A549 (cell line): ENCODE results near the gene DUOX1. TPM values are rescaled to one million over a fixed set of nuclear protein-coding genes. Genes with fewer than 3 reads are reported as not detected.

Experiments
- ATAC-seq, 2 experiments: fragments of 200-7000 bp in 1 of 2; fragments of >200 bp in 1 of 2; cut with Nextera tagmentation in 1 of 2; cut with Tn5 transposase in 1 of 2; 3 replicates each; pipeline versions ENCODE4 v1.8.0 to v1.9.1; 2018 to 2020; ENCODE audit warnings: mild to moderate bottlenecking in 1 of 2, moderate library complexity in 1 of 2
- CTCF ChIA-PET: fragments of 300-600 bp; sonication (Branson Sonifier 250); formaldehyde crosslinking; extraction: SDS; loops from one replicate; lab custom pipeline; 2021; ENCODE audit warnings: antibody characterized with exemption, inconsistent platforms; lab: Yijun Ruan, JAX
- POLR2A ChIA-PET: fragments of 350-600 bp; formaldehyde crosslinking; extraction: SDS; loops from one replicate; lab custom pipeline; 2021; ENCODE audit warnings: antibody characterized with exemption, inconsistent platforms; lab: Yijun Ruan, JAX
- DNase-seq, 2 experiments: peaks; one replicate each; pipeline versions ENCODE4 v3.0.0 to v3.0.0-alpha.2; 2011 to 2016; ENCODE audit warnings: low read depth in 1 of 2, low spot score in 1 of 2
- FAIRE-seq: peaks from 2 replicates; lab custom pipeline; 2011; peaks lifted over from hg19 to GRCh38; lab: Jason Lieb, UNC
- H3K27ac ChIP-seq, 2 experiments: fragments of >200 bp; sonication (Bioruptor Twin); formaldehyde crosslinking; 3 replicates each; pipeline ENCODE4 v1.5.1; 2016 to 2017
- H3K4me1 ChIP-seq: fragments of >200 bp; sonication (Bioruptor Twin); formaldehyde crosslinking; 3 replicates; pipeline ENCODE4 v1.6.1; 2016
- H3K4me2 ChIP-seq: fragments of >200 bp; sonication (Bioruptor Twin); formaldehyde crosslinking; 3 replicates; pipeline ENCODE4 v1.6.1; 2016
- H3K4me3 ChIP-seq: fragments of >200 bp; sonication (Bioruptor Twin); formaldehyde crosslinking; 3 replicates; pipeline ENCODE4 v1.5.1; 2016
- H3K9me3 ChIP-seq: fragments of >200 bp; sonication (Bioruptor Twin); formaldehyde crosslinking; 3 replicates; pipeline ENCODE4 v1.6.1; 2016
- EHMT2 ChIP-seq: fragments of 200-600 bp; sonication (generic); IDR thresholded peaks from 2 replicates; pipeline ENCODE4 v1.6.1; 2016; ENCODE audit warnings: antibody characterized with exemption, low read depth, mild to moderate bottlenecking, moderate library complexity
- FOSL2 ChIP-seq, 2 experiments: fragments of 450-650 bp in 1 of 2; fragments of >200 bp in 1 of 2; sonication (Bioruptor Twin) in 1 of 2; formaldehyde crosslinking; IDR thresholded peaks; 2 replicates each; pipeline versions ENCODE4 v1.5.0 to v1.6.1; 2016 to 2020; ENCODE audit warnings: mild to moderate bottlenecking in 1 of 2, moderate library complexity in 1 of 2
- GATA3 ChIP-seq: IDR thresholded peaks from 2 replicates; pipeline ENCODE4 v1.6.1; 2012; ENCODE audit warnings: borderline replicate concordance
- HDAC2 ChIP-seq: fragments of 200-600 bp; sonication (generic); IDR thresholded peaks from 2 replicates; pipeline ENCODE4 v1.6.1; 2016
- HEYL ChIP-seq: fragments of 250-450 bp; sonication (Bioruptor Pico); IDR thresholded peaks from 2 replicates; pipeline ENCODE4 v1.8.0; 2021; ENCODE audit warnings: mild to moderate bottlenecking, moderate library complexity
- HOXB5 ChIP-seq: fragments of 250-450 bp; sonication (Bioruptor Pico); IDR thresholded peaks from 2 replicates; pipeline ENCODE4 v1.5.0; 2020; ENCODE audit warnings: mild to moderate bottlenecking, moderate library complexity
- NR3C1 ChIP-seq: fragments of >200 bp; sonication (Bioruptor Twin); formaldehyde crosslinking; IDR thresholded peaks from 3 replicates; pipeline ENCODE4 v1.6.1; 2017
- RFX5 ChIP-seq: fragments of 450-650 bp; IDR thresholded peaks from 2 replicates; pipeline ENCODE4 v1.7.1; 2014; ENCODE audit warnings: antibody characterized with exemption, mild to moderate bottlenecking, moderate library complexity
- RNF2 ChIP-seq: fragments of 200-600 bp; sonication (generic); IDR thresholded peaks from 2 replicates; pipeline ENCODE4 v1.6.1; 2016; ENCODE audit warnings: low read depth, mild to moderate bottlenecking, antibody characterized with exemption, moderate library complexity, borderline replicate concordance
- SMC3 ChIP-seq: fragments of >200 bp; sonication (Bioruptor Twin); formaldehyde crosslinking; IDR thresholded peaks from 3 replicates; pipeline ENCODE4 v1.6.1; 2018; ENCODE audit warnings: inconsistent platforms
- TP53 ChIP-seq: fragments of 250-450 bp; sonication (Bioruptor Pico); IDR thresholded peaks from 2 replicates; pipeline ENCODE4 v1.5.0; 2021; ENCODE audit warnings: mild to moderate bottlenecking, moderate library complexity
- ZC3H11A ChIP-seq: fragments of 450-650 bp; IDR thresholded peaks from 2 replicates; pipeline ENCODE4 v1.6.1; 2014; ENCODE audit warnings: antibody characterized with exemption, mild to moderate bottlenecking
- ZSCAN20 ChIP-seq: fragments of 250-450 bp; sonication (Bioruptor Pico); IDR thresholded peaks from 2 replicates; pipeline ENCODE4 v1.8.0; 2022; ENCODE audit warnings: mild to moderate bottlenecking, moderate library complexity
- WGBS: methylation state at CpG from one replicate; pipeline ENCODE4 v1.1.6; 2017; ENCODE audit errors: missing lambda C conversion rate; 5-methylcytosine and 5-hydroxymethylcytosine counted together
- polyA plus RNA-seq, 4 experiments: library from polyadenylated mRNA; depleted of rRNA in 3 of 4; stranded (reverse); fragments of >200 nt; fragmentation: RNase III in 1 of 4; extraction: RNeasy Plus Mini Kit Qiagen cat#74134 plus additional on column Dnase treatment in 1 of 4; gene quantifications; 2 replicates in 3 of 4; 3 replicates in 1 of 4; pipeline ENCODE4 v1.2.3, GENCODE V29; 2011 to 2017
- TF ChIP-seq, protein P1 (sequence below): fragments of 250-450 bp; sonication (Bioruptor Pico); IDR thresholded peaks from 2 replicates; pipeline ENCODE4 v1.5.0; 2020; ENCODE audit warnings: low read depth, mild to moderate bottlenecking, moderate library complexity
- TF ChIP-seq, protein P2 (sequence below): fragments of 200-600 bp; sonication (generic); IDR thresholded peaks from 2 replicates; pipeline ENCODE4 v1.6.1; 2016; ENCODE audit warnings: antibody characterized with exemption, mild to moderate bottlenecking, moderate library complexity
- TF ChIP-seq, protein P3 (sequence below): IDR thresholded peaks from 2 replicates; pipeline ENCODE4 v1.6.1; 2012; ENCODE audit warnings: low read depth, borderline replicate concordance
- TF ChIP-seq, protein P4 (sequence below): IDR thresholded peaks from 2 replicates; pipeline ENCODE4 v1.6.1; 2012
- TF ChIP-seq, protein P5 (sequence below): fragments of 250-450 bp; sonication (Bioruptor Pico); IDR thresholded peaks from 2 replicates; pipeline ENCODE4 v1.5.0; 2021; ENCODE audit warnings: mild to moderate bottlenecking, moderate library complexity, borderline replicate concordance
- TF ChIP-seq, protein P6 (sequence below): IDR thresholded peaks from 2 replicates; pipeline ENCODE4 v1.6.1; 2012

DUOX1 gene
- polyA plus RNA-seq, 2 of the 4 experiments (the other 2 are of a cell fraction) = not detected

DNA sequence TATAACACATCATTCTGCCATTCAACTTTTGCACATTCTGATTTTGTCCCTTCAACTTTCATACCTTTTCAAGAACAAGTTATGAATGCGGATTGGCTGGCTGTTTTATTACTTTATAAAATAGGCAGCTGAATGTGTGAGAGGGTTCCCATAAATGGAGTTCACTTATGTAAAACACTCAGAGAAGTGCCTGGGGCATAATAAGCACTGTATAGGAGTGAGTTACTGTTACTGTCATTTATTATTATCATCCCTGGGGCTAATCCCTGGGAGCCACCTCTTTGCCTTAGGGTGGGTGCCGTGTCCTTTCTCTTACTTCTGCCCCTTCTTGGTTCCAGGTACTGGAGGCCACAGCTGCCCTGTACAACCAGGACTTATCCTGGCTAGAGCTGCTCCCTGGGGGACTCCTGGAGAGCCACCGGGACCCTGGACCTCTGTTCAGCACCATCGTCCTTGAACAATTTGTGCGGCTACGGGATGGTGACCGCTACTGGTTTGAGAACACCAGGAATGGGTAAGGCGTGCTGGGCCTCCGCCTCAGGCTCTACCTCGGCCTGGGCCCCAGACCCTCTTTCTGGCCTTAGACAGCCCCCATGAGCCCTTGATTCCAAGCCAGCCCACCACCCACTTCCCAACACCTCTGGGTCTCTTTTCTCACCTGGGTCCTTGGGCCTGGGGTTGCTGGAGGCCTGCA, 10.9 kb downstream of the DUOX1 start:
- no peak overlapping the region for H3K4me3 ChIP-seq
- 82% methylated on average over 4 of the region's 10 CpGs for WGBS
- TF ChIP-seq ZSCAN20 (CRISPR knock-in tag) = no peak
- TF ChIP-seq FOSL2 (IDR thresholded peaks at IDR 0.05) = no peak
- no peak for TF ChIP-seq FOSL2 (CRISPR knock-in tag; IDR thresholded peaks at IDR 0.05)
- TF ChIP-seq SMC3 = no peak
- TF ChIP-seq GATA3 = no peak
- no peak for TF ChIP-seq ZC3H11A
- TF ChIP-seq, protein P1, sequence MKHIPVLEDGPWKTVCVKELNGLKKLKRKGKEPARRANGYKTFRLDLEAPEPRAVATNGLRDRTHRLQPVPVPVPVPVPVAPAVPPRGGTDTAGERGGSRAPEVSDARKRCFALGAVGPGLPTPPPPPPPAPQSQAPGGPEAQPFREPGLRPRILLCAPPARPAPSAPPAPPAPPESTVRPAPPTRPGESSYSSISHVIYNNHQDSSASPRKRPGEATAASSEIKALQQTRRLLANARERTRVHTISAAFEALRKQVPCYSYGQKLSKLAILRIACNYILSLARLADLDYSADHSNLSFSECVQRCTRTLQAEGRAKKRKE (CRISPR knock-in tag) = no peak
- TF ChIP-seq EHMT2 = no peak
- TF ChIP-seq, protein P2, sequence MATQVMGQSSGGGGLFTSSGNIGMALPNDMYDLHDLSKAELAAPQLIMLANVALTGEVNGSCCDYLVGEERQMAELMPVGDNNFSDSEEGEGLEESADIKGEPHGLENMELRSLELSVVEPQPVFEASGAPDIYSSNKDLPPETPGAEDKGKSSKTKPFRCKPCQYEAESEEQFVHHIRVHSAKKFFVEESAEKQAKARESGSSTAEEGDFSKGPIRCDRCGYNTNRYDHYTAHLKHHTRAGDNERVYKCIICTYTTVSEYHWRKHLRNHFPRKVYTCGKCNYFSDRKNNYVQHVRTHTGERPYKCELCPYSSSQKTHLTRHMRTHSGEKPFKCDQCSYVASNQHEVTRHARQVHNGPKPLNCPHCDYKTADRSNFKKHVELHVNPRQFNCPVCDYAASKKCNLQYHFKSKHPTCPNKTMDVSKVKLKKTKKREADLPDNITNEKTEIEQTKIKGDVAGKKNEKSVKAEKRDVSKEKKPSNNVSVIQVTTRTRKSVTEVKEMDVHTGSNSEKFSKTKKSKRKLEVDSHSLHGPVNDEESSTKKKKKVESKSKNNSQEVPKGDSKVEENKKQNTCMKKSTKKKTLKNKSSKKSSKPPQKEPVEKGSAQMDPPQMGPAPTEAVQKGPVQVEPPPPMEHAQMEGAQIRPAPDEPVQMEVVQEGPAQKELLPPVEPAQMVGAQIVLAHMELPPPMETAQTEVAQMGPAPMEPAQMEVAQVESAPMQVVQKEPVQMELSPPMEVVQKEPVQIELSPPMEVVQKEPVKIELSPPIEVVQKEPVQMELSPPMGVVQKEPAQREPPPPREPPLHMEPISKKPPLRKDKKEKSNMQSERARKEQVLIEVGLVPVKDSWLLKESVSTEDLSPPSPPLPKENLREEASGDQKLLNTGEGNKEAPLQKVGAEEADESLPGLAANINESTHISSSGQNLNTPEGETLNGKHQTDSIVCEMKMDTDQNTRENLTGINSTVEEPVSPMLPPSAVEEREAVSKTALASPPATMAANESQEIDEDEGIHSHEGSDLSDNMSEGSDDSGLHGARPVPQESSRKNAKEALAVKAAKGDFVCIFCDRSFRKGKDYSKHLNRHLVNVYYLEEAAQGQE = no peak
- TF ChIP-seq, protein P3, sequence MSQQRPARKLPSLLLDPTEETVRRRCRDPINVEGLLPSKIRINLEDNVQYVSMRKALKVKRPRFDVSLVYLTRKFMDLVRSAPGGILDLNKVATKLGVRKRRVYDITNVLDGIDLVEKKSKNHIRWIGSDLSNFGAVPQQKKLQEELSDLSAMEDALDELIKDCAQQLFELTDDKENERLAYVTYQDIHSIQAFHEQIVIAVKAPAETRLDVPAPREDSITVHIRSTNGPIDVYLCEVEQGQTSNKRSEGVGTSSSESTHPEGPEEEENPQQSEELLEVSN = no peak
- no peak for TF ChIP-seq RFX5
- TF ChIP-seq RNF2 = no peak
- TF ChIP-seq HOXB5 (CRISPR knock-in tag) = no peak
- TF ChIP-seq NR3C1 = no peak
- TF ChIP-seq, protein P4, sequence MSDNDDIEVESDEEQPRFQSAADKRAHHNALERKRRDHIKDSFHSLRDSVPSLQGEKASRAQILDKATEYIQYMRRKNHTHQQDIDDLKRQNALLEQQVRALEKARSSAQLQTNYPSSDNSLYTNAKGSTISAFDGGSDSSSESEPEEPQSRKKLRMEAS = no peak
- ChIA-PET CTCF (interaction anchor here (1.0 to 2.4 kb wide), 3 partner anchors 15 to 23 kb away, joined by 3 to 6 read pairs (median 5); no protein-coding TSS in a partner anchor), POLR2A (no interaction called here)
- FAIRE-seq = no peak
- ATAC-seq = no peak
- H3K4me1 ChIP-seq = no peaks in the 10 kb centered on the region
- no peak overlapping the region for H3K27ac ChIP-seq
- H3K4me2 ChIP-seq = no peak overlapping the region
- no peak for DNase-seq
- no peaks in the 10 kb centered on the region for H3K9me3 ChIP-seq

DNA sequence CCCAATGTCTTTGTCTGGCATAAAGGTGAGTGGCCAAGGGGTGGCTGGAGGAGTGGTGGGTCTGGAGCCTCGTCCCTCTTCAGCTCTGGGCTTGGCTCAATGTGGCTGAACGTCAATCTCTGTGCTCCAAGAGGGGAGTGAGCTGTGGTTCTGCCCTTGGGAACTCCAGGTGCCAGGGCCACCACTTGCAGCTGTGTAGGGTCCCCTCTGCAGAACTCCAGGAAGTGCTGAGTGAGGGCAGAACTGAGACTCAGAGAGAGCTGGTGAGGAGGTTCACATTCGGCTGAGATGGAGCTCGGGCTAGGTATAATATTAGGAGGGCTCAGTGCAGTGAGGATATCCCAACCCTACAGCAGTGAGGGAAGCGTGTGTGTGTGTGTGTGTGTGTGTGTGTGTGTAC, 11.6 kb downstream of the DUOX1 start:
- Histone ChIP-seq H3K9me3 (no peaks in the 10 kb centered on the region), H3K4me1 (no peaks in the 10 kb centered on the region), H3K27ac (no peak overlapping the region), H3K4me2 (no peak overlapping the region), H3K4me3 (no peak overlapping the region)
- no peak for TF ChIP-seq HEYL (CRISPR knock-in tag)
- TF ChIP-seq, protein P5, sequence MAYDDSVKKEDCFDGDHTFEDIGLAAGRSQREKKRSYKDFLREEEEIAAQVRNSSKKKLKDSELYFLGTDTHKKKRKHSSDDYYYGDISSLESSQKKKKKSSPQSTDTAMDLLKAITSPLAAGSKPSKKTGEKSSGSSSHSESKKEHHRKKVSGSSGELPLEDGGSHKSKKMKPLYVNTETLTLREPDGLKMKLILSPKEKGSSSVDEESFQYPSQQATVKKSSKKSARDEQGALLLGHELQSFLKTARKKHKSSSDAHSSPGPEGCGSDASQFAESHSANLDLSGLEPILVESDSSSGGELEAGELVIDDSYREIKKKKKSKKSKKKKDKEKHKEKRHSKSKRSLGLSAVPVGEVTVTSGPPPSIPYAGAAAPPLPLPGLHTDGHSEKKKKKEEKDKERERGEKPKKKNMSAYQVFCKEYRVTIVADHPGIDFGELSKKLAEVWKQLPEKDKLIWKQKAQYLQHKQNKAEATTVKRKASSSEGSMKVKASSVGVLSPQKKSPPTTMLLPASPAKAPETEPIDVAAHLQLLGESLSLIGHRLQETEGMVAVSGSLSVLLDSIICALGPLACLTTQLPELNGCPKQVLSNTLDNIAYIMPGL (CRISPR knock-in tag) = no peak
- TF ChIP-seq, protein P4 = no peak
- TF ChIP-seq, protein P6, sequence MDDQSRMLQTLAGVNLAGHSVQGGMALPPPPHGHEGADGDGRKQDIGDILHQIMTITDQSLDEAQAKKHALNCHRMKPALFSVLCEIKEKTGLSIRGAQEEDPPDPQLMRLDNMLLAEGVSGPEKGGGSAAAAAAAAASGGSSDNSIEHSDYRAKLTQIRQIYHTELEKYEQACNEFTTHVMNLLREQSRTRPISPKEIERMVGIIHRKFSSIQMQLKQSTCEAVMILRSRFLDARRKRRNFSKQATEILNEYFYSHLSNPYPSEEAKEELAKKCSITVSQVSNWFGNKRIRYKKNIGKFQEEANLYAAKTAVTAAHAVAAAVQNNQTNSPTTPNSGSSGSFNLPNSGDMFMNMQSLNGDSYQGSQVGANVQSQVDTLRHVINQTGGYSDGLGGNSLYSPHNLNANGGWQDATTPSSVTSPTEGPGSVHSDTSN = no peak
- TF ChIP-seq HDAC2 = no peak
- no peak for TF ChIP-seq TP53 (CRISPR knock-in tag)
- CTCF ChIA-PET = interaction anchor here (1.1 to 2.4 kb wide), 2 partner anchors 14 to 21 kb away, joined by 5 to 6 read pairs; no protein-coding TSS in a partner anchor
- ATAC-seq (no peak), DNase-seq (no peak), FAIRE-seq (no peak)
- 54% methylated on average over 3 of the region's 5 CpGs for whole genome bisulfite sequencing
- POLR2A ChIA-PET = no interaction called here
